ENCODE data around the gene GIMAP1.

GIMAP1 gene

GRCh38 chr7:150742286-150742968, 26.0 kb downstream of the GIMAP1 start:
- WGBS (ENCODE audit: insufficient coverage), result 91% methylated on average over 11 of the region's 14 CpGs
- Histone ChIP-seq H3K27me3 (replicated peaks in 2 of 5; ENCODE audit: control insufficient read depth in 4 of 5, insufficient read depth in 5 of 5, low read length in 4 of 5) (no peaks in the 10 kb centered on the region), H3K27ac (ENCODE audit: insufficient read depth in 1 of 2, low read depth in 1 of 2, low read length in 2 of 2, poor library complexity in 1 of 2, severe bottlenecking in 2 of 2) (no peak overlapping the region), H3K9me3 (ENCODE audit: control extremely low read depth in 1 of 5, control insufficient read depth in 4 of 5, insufficient read depth in 2 of 5, low read depth in 1 of 5, low read length in 4 of 5) (no peaks in the 10 kb centered on the region), H3K4me1 (ENCODE audit: control extremely low read depth in 1 of 4, control insufficient read depth in 4 of 4, insufficient read depth in 4 of 4, low read length in 3 of 4) (peaks cover 6 to 27% (median 18%) of the 10 kb centered on the region in 4 experiments), H3K36me3 (ENCODE audit: control insufficient read depth in 4 of 4, insufficient read depth in 4 of 4, low read length in 3 of 4) (peaks cover 0 to 45% (median 7%) of the 10 kb centered on the region in 4 experiments), H3K4me3 (ENCODE audit: control insufficient read depth in 1 of 7, extremely low read depth in 1 of 7, insufficient read depth in 4 of 7, low read depth in 2 of 7, low read length in 6 of 7) (no peak overlapping the region)
- ChIA-PET CTCF (interaction anchor here (1.7 to 3.1 kb wide), 2 partner anchors 10 to 12 kb away, joined by 5 to 12 read pairs; no protein-coding TSS in a partner anchor), POLR2A (no interaction called here)
- DNase-seq, result no peak

GRCh38 chr7:150744041-150744656, 27.7 kb downstream of the GIMAP1 start:
- H3K27me3 ChIP-seq (replicated peaks in 2 of 5; ENCODE audit: control insufficient read depth in 4 of 5, insufficient read depth in 5 of 5, low read length in 4 of 5), result no peaks in the 10 kb centered on the region
- ChIA-PET CTCF (interaction anchor here (0.9 to 3.1 kb wide), 4 partner anchors 11 to 58 kb away, joined by 3 to 12 read pairs (median 7); partner anchors contain the start of gene GIMAP2), POLR2A (interaction anchor here (0.6 kb wide), 1 partner anchor 973 kb away, joined by 3 read pairs; no protein-coding TSS in a partner anchor)
- no peak for DNase-seq
- 97% methylated on average over 8 of the region's 8 CpGs for WGBS (ENCODE audit: insufficient coverage)
- peaks cover 0 to 45% (median 7%) of the 10 kb centered on the region in 4 experiments for H3K36me3 ChIP-seq (ENCODE audit: control insufficient read depth in 4 of 4, insufficient read depth in 4 of 4, low read length in 3 of 4)
- no peak overlapping the region for H3K27ac ChIP-seq (ENCODE audit: insufficient read depth in 1 of 2, low read depth in 1 of 2, low read length in 2 of 2, poor library complexity in 1 of 2, severe bottlenecking in 2 of 2)
- peaks cover 0 to 10% (median 4%) of the 10 kb centered on the region in 4 experiments for H3K4me1 ChIP-seq (ENCODE audit: control extremely low read depth in 1 of 4, control insufficient read depth in 4 of 4, insufficient read depth in 4 of 4, low read length in 3 of 4)
- no peak overlapping the region for H3K4me3 ChIP-seq (ENCODE audit: control insufficient read depth in 1 of 7, extremely low read depth in 1 of 7, insufficient read depth in 4 of 7, low read depth in 2 of 7, low read length in 6 of 7)
- H3K9me3 ChIP-seq (ENCODE audit: control extremely low read depth in 1 of 5, control insufficient read depth in 4 of 5, insufficient read depth in 2 of 5, low read depth in 1 of 5, low read length in 4 of 5), result no peaks in the 10 kb centered on the region

- ChIA-PET CTCF (interaction anchor here (2.6 kb wide), 1 partner anchor 10 kb away, joined by 10 read pairs; no protein-coding TSS in a partner anchor), POLR2A (interaction anchor here (0.6 kb wide), 1 partner anchor 974 kb away, joined by 3 read pairs; no protein-coding TSS in a partner anchor)
- no peak overlapping the region for H3K27ac ChIP-seq (ENCODE audit: insufficient read depth in 1 of 2, low read depth in 1 of 2, low read length in 2 of 2, poor library complexity in 1 of 2, severe bottlenecking in 2 of 2)
- WGBS (ENCODE audit: insufficient coverage), result 98% methylated on average over 5 of the region's 5 CpGs
- no peaks in the 10 kb centered on the region for H3K9me3 ChIP-seq (ENCODE audit: control extremely low read depth in 1 of 5, control insufficient read depth in 4 of 5, insufficient read depth in 2 of 5, low read depth in 1 of 5, low read length in 4 of 5)
- no peak for DNase-seq
- H3K27me3 ChIP-seq (replicated peaks in 2 of 5; ENCODE audit: control insufficient read depth in 4 of 5, insufficient read depth in 5 of 5, low read length in 4 of 5), result no peaks in the 10 kb centered on the region
- peaks cover 0 to 1% (median under 1%) of the 10 kb centered on the region in 4 experiments for H3K4me1 ChIP-seq (ENCODE audit: control extremely low read depth in 1 of 4, control insufficient read depth in 4 of 4, insufficient read depth in 4 of 4, low read length in 3 of 4)
- peaks cover 0 to 45% (median 7%) of the 10 kb centered on the region in 4 experiments for H3K36me3 ChIP-seq (ENCODE audit: control insufficient read depth in 4 of 4, insufficient read depth in 4 of 4, low read length in 3 of 4)
- no peak overlapping the region for H3K4me3 ChIP-seq (ENCODE audit: control insufficient read depth in 1 of 7, extremely low read depth in 1 of 7, insufficient read depth in 4 of 7, low read depth in 2 of 7, low read length in 6 of 7)
These were observed 28.7 kb downstream of the GIMAP1 start for GRCh38 chr7:150745086-150745485.

- Histone ChIP-seq H3K27me3 (replicated peaks in 2 of 5; ENCODE audit: control insufficient read depth in 4 of 5, insufficient read depth in 5 of 5, low read length in 4 of 5) (no peaks in the 10 kb centered on the region), H3K27ac (ENCODE audit: insufficient read depth in 1 of 2, low read depth in 1 of 2, low read length in 2 of 2, poor library complexity in 1 of 2, severe bottlenecking in 2 of 2) (no peak overlapping the region), H3K9me3 (ENCODE audit: control extremely low read depth in 1 of 5, control insufficient read depth in 4 of 5, insufficient read depth in 2 of 5, low read depth in 1 of 5, low read length in 4 of 5) (no peaks in the 10 kb centered on the region), H3K36me3 (ENCODE audit: control insufficient read depth in 4 of 4, insufficient read depth in 4 of 4, low read length in 3 of 4) (peaks cover 0 to 41% (median 6%) of the 10 kb centered on the region in 4 experiments), H3K4me1 (ENCODE audit: control extremely low read depth in 1 of 4, control insufficient read depth in 4 of 4, insufficient read depth in 4 of 4, low read length in 3 of 4) (no peaks in the 10 kb centered on the region), H3K4me3 (ENCODE audit: control insufficient read depth in 1 of 7, extremely low read depth in 1 of 7, insufficient read depth in 4 of 7, low read depth in 2 of 7, low read length in 6 of 7) (no peak overlapping the region)
- ChIA-PET POLR2A (no interaction called here), CTCF (interaction anchor here (0.9 kb wide), 1 partner anchor 96 kb away, joined by 3 read pairs; no protein-coding TSS in a partner anchor)
- 94% methylated on average over 2 of the region's 3 CpGs for WGBS (ENCODE audit: insufficient coverage)
- DNase-seq, result no peak
These were observed 29.5 kb downstream of the GIMAP1 start for GRCh38 chr7:150745876-150746275.

- 100% methylated on average over 6 of the region's 6 CpGs for WGBS (ENCODE audit: insufficient coverage)
- Histone ChIP-seq H3K27ac (ENCODE audit: insufficient read depth in 1 of 2, low read depth in 1 of 2, low read length in 2 of 2, poor library complexity in 1 of 2, severe bottlenecking in 2 of 2) (no peak overlapping the region), H3K4me3 (ENCODE audit: control insufficient read depth in 1 of 7, extremely low read depth in 1 of 7, insufficient read depth in 4 of 7, low read depth in 2 of 7, low read length in 6 of 7) (no peak overlapping the region), H3K36me3 (ENCODE audit: control insufficient read depth in 4 of 4, insufficient read depth in 4 of 4, low read length in 3 of 4) (peaks cover 0 to 31% (median 3%) of the 10 kb centered on the region in 4 experiments), H3K9me3 (ENCODE audit: control extremely low read depth in 1 of 5, control insufficient read depth in 4 of 5, insufficient read depth in 2 of 5, low read depth in 1 of 5, low read length in 4 of 5) (no peaks in the 10 kb centered on the region), H3K27me3 (replicated peaks in 2 of 5; ENCODE audit: control insufficient read depth in 4 of 5, insufficient read depth in 5 of 5, low read length in 4 of 5) (no peaks in the 10 kb centered on the region), H3K4me1 (ENCODE audit: control extremely low read depth in 1 of 4, control insufficient read depth in 4 of 4, insufficient read depth in 4 of 4, low read length in 3 of 4) (no peaks in the 10 kb centered on the region)
- no peak for DNase-seq
- ChIA-PET CTCF (interaction anchor here (0.9 to 1.5 kb wide), 3 partner anchors 8 to 97 kb away, joined by 3 to 5 read pairs (median 3); no protein-coding TSS in a partner anchor), POLR2A (no interaction called here)
These were observed 30.5 kb downstream of the GIMAP1 start for GRCh38 chr7:150746921-150747320.

GRCh38 chr7:150748376-150748775, 32.0 kb downstream of the GIMAP1 start:
- WGBS (ENCODE audit: insufficient coverage), result 94% methylated on average over 3 of the region's 4 CpGs
- H3K4me1 ChIP-seq (ENCODE audit: control extremely low read depth in 1 of 4, control insufficient read depth in 4 of 4, insufficient read depth in 4 of 4, low read length in 3 of 4), result peaks cover 0 to 7% (median 6%) of the 10 kb centered on the region in 4 experiments
- peaks cover 0 to 16% (median 0%) of the 10 kb centered on the region in 4 experiments for H3K36me3 ChIP-seq (ENCODE audit: control insufficient read depth in 4 of 4, insufficient read depth in 4 of 4, low read length in 3 of 4)
- no peak overlapping the region for H3K27ac ChIP-seq (ENCODE audit: insufficient read depth in 1 of 2, low read depth in 1 of 2, low read length in 2 of 2, poor library complexity in 1 of 2, severe bottlenecking in 2 of 2)
- ChIA-PET CTCF (interaction anchor here (1.0 to 1.4 kb wide), 2 partner anchors 9 to 11 kb away, joined by 3 to 4 read pairs; partner anchors contain the start of gene GIMAP5), POLR2A (no interaction called here)
- DNase-seq, result no peak
- no peak overlapping the region for H3K4me3 ChIP-seq (ENCODE audit: control insufficient read depth in 1 of 7, extremely low read depth in 1 of 7, insufficient read depth in 4 of 7, low read depth in 2 of 7, low read length in 6 of 7)
- H3K27me3 ChIP-seq (replicated peaks in 2 of 5; ENCODE audit: control insufficient read depth in 4 of 5, insufficient read depth in 5 of 5, low read length in 4 of 5), result no peaks in the 10 kb centered on the region
- no peaks in the 10 kb centered on the region for H3K9me3 ChIP-seq (ENCODE audit: control extremely low read depth in 1 of 5, control insufficient read depth in 4 of 5, insufficient read depth in 2 of 5, low read depth in 1 of 5, low read length in 4 of 5)

Data from common myeloid progenitor, CD34-positive (primary cell).